ENCODE data around the gene RMC1. TPM values are rescaled to one million over a fixed set of nuclear protein-coding genes. Genes with fewer than 3 reads are reported as not detected.

RMC1 gene
- total RNA-seq, 1 donor from 2014 or later, result 28.5 TPM

- TF ChIP-seq CTCF (IDR thresholded peaks at IDR 0.05; ENCODE audit: partially characterized antibody, unreplicated experiment), result no peak
- Mint-ChIP-seq H3K4me3 (ENCODE audit: unreplicated experiment) (no peak overlapping the region), H3K36me3 (ENCODE audit: unreplicated experiment) (no peaks in the 10 kb centered on the region), H3K27me3 (ENCODE audit: unreplicated experiment) (peaks cover 2% of the 10 kb centered on the region), H3K4me1 (ENCODE audit: low read depth, unreplicated experiment) (no peaks in the 10 kb centered on the region), H3K9me3 (ENCODE audit: unreplicated experiment) (no peaks in the 10 kb centered on the region), H3K27ac (ENCODE audit: unreplicated experiment) (no peak overlapping the region)
- DNase-seq, result no peak
Measured at GRCh38 chr18:23560186-23560585, 56.9 kb downstream of the RMC1 start.

- Mint-ChIP-seq H3K27ac (ENCODE audit: unreplicated experiment) (no peak overlapping the region), H3K9me3 (ENCODE audit: unreplicated experiment) (no peaks in the 10 kb centered on the region), H3K4me3 (ENCODE audit: unreplicated experiment) (no peak overlapping the region), H3K27me3 (ENCODE audit: unreplicated experiment) (no peaks in the 10 kb centered on the region), H3K36me3 (ENCODE audit: unreplicated experiment) (no peaks in the 10 kb centered on the region), H3K4me1 (ENCODE audit: low read depth, unreplicated experiment) (no peaks in the 10 kb centered on the region)
- TF ChIP-seq CTCF (IDR thresholded peaks at IDR 0.05; ENCODE audit: partially characterized antibody, unreplicated experiment), result no peak
- no peak for DNase-seq
Measured at GRCh38 chr18:23563377-23564043, 60.2 kb downstream of the RMC1 start.

GRCh38 chr18:23565916-23566547, 62.7 kb downstream of the RMC1 start:
- H3K4me3 Mint-ChIP-seq (ENCODE audit: unreplicated experiment), result no peak overlapping the region
- H3K27ac Mint-ChIP-seq (ENCODE audit: unreplicated experiment), result no peak overlapping the region
- H3K36me3 Mint-ChIP-seq (ENCODE audit: unreplicated experiment), result no peaks in the 10 kb centered on the region
- H3K9me3 Mint-ChIP-seq (ENCODE audit: unreplicated experiment), result peaks cover 1% of the 10 kb centered on the region
- H3K27me3 Mint-ChIP-seq (ENCODE audit: unreplicated experiment), result no peaks in the 10 kb centered on the region
- no peak for DNase-seq
- no peaks in the 10 kb centered on the region for H3K4me1 Mint-ChIP-seq (ENCODE audit: low read depth, unreplicated experiment)
- no peak for TF ChIP-seq CTCF (IDR thresholded peaks at IDR 0.05; ENCODE audit: partially characterized antibody, unreplicated experiment)

- no peaks in the 10 kb centered on the region for H3K27me3 Mint-ChIP-seq (ENCODE audit: unreplicated experiment)
Measured at GRCh38 chr18:23567671-23568070, 64.4 kb downstream of the RMC1 start.

More at GRCh38 chr18:23567671-23568070, 64.4 kb downstream of the RMC1 start:
- no peaks in the 10 kb centered on the region for H3K36me3 Mint-ChIP-seq (ENCODE audit: unreplicated experiment)
- H3K27ac Mint-ChIP-seq (ENCODE audit: unreplicated experiment), result no peak overlapping the region
- TF ChIP-seq CTCF (IDR thresholded peaks at IDR 0.05; ENCODE audit: partially characterized antibody, unreplicated experiment), result no peak
- peaks cover 1% of the 10 kb centered on the region for H3K9me3 Mint-ChIP-seq (ENCODE audit: unreplicated experiment)
- H3K4me1 Mint-ChIP-seq (ENCODE audit: low read depth, unreplicated experiment), result no peaks in the 10 kb centered on the region
- no peak overlapping the region for H3K4me3 Mint-ChIP-seq (ENCODE audit: unreplicated experiment)
- no peak for DNase-seq
